GM12878 (cell line): ENCODE results near the gene WWP2. TPM values are rescaled to one million over a fixed set of nuclear protein-coding genes. Genes with fewer than 3 reads are reported as not detected.

Experiments used
- BMI1 ChIP-seq: fragments of 450-650 bp; IDR thresholded peaks from 2 replicates; pipeline ENCODE4 v1.6.1; 2016; ENCODE audit warnings: mild to moderate bottlenecking, moderate library complexity, borderline replicate concordance
- CBFB ChIP-seq: IDR thresholded peaks from 2 replicates; pipeline ENCODE4 v1.6.1; 2016; ENCODE audit warnings: antibody characterized with exemption, low read depth
- CEBPB ChIP-seq, 2 experiments: fragments of 150-350 bp in 1 of 2; IDR thresholded peaks; 2 replicates each; pipeline ENCODE4 v1.6.1; 2012 to 2014; ENCODE audit warnings: low read depth in 2 of 2, low read length in 2 of 2, borderline replicate concordance in 1 of 2, inconsistent platforms in 1 of 2
- EP300 ChIP-seq, 2 experiments: fragments of 150-350 bp in 1 of 2; IDR thresholded peaks; 2 replicates each; pipeline ENCODE4 v1.6.1; 2011 to 2012; ENCODE audit warnings: low read depth in 2 of 2, low read length in 2 of 2, borderline replicate concordance in 1 of 2, improper control_type of control experiment in 1 of 2, inconsistent platforms in 1 of 2; ENCODE audit not compliant: control insufficient read depth in 1 of 2
- ESRRA ChIP-seq: IDR thresholded peaks from 2 replicates; pipeline ENCODE4 v1.6.1; 2012; ENCODE audit warnings: mild to moderate bottlenecking, low read length, improper control_type of control experiment
- FOXM1 ChIP-seq: IDR thresholded peaks from 2 replicates; pipeline ENCODE4 v1.6.1; 2012; ENCODE audit warnings: low read depth, mild to moderate bottlenecking, inconsistent platforms, low read length, moderate library complexity
- MEF2A ChIP-seq: IDR thresholded peaks from 2 replicates; pipeline ENCODE4 v1.6.1; 2011; ENCODE audit warnings: low read depth, mild to moderate bottlenecking, low read length, moderate library complexity; ENCODE audit not compliant: insufficient read depth
- NFYA ChIP-seq: IDR thresholded peaks from 2 replicates; pipeline ENCODE4 v1.6.1; 2011; ENCODE audit warnings: low read depth, mild to moderate bottlenecking, low read length, improper control_type of control experiment, borderline replicate concordance
- NR2C2 ChIP-seq: IDR thresholded peaks from 2 replicates; pipeline ENCODE4 v1.6.1; 2011; ENCODE audit warnings: borderline replicate concordance, low read depth; ENCODE audit not compliant: control insufficient read depth, insufficient read length
- NR2F1 ChIP-seq: fragments of 450-650 bp; conservative IDR thresholded peaks from 2 replicates; pipeline ENCODE4 v1.6.1; 2017; ENCODE audit warnings: mild to moderate bottlenecking
- POLR2A ChIP-seq: IDR thresholded peaks from 2 replicates; pipeline ENCODE4 v1.6.1; 2011; ENCODE audit warnings: low read depth, mild to moderate bottlenecking, low read length
- RFX5 ChIP-seq: IDR thresholded peaks from 2 replicates; pipeline ENCODE4 v1.6.1; 2011; ENCODE audit warnings: low read depth, low read length, improper control_type of control experiment
- SMAD1 ChIP-seq: fragments of 450-650 bp; IDR thresholded peaks from 2 replicates; pipeline ENCODE4 v1.6.1; 2018; ENCODE audit warnings: mild to moderate bottlenecking, low read depth; ENCODE audit not compliant: partially characterized antibody
- STAT3 ChIP-seq: IDR thresholded peaks from 2 replicates; pipeline ENCODE4 v1.6.1; 2011; ENCODE audit warnings: low read depth, low read length, improper control_type of control experiment
- TCF12 ChIP-seq: IDR thresholded peaks from 2 replicates; pipeline ENCODE4 v1.6.1; 2011; ENCODE audit warnings: low read depth, mild to moderate bottlenecking, low read length
- YBX1 ChIP-seq: fragments of 450-650 bp; IDR thresholded peaks from 2 replicates; pipeline ENCODE4 v1.6.1; 2016; ENCODE audit warnings: antibody characterized with exemption
- ZNF274 ChIP-seq: IDR thresholded peaks from one replicate; pipeline ENCODE4 v1.8.0; 2011; ENCODE audit not compliant: insufficient read length, insufficient read depth
- polyA plus RNA-seq, 11 experiments: library from polyadenylated mRNA; depleted of rRNA in 4 of 11; unstranded in 6 of 11; stranded (reverse) in 5 of 11; fragments of >200 nt; fragmentation: Nextera tagmentation in 4 of 11; fragmentation: Illumina TruSeq in 1 of 11; extraction: Ambion mirVana in 4 of 11; extraction: Trizol in 1 of 11; gene quantifications; 1 replicate in 1 of 11; 2 replicates in 10 of 11; pipeline versions ENCODE4 v1.2.1 to v1.2.3, GENCODE V29; 2011 to 2016; ENCODE audit warnings: inconsistent platforms in 2 of 11, missing spikeins in 2 of 11, low read depth in 1 of 11
- total RNA-seq, 4 experiments: library from RNA; depleted of rRNA in 3 of 4; stranded (reverse); fragments of >200 nt in 3 of 4; fragmentation: Illumina TruSeq in 1 of 4; extraction: Trizol in 1 of 4; gene quantifications; 2 replicates each; pipeline versions ENCODE4 v1.2.1 to v1.2.3, GENCODE V29; 2013 to 2021
- TF ChIP-seq, protein P1 (sequence below): fragments of 450-650 bp; IDR thresholded peaks from 2 replicates; pipeline ENCODE4 v1.6.1; 2017; ENCODE audit warnings: mild to moderate bottlenecking, moderate library complexity
- TF ChIP-seq, protein P2 (sequence below): IDR thresholded peaks from 2 replicates; pipeline ENCODE4 v1.6.1; 2012; ENCODE audit warnings: low read depth, low read length, improper control_type of control experiment
- TF ChIP-seq, protein P3 (sequence below): IDR thresholded peaks from 2 replicates; pipeline ENCODE4 v1.6.1; 2012; ENCODE audit warnings: low read depth, low read length, improper control_type of control experiment
- TF ChIP-seq, protein P4 (sequence below): fragments of 450-650 bp; IDR thresholded peaks from 2 replicates; pipeline ENCODE4 v1.6.1; 2017; ENCODE audit warnings: mild to moderate bottlenecking, moderate library complexity

Gene WWP2
- total and polyA plus RNA-seq, 10 of the 15 experiments (the other 5 are each of a cell fraction or from before 2014, with no cell fraction given) = 2.8 to 47.0 (median 23.8) TPM

DNA sequence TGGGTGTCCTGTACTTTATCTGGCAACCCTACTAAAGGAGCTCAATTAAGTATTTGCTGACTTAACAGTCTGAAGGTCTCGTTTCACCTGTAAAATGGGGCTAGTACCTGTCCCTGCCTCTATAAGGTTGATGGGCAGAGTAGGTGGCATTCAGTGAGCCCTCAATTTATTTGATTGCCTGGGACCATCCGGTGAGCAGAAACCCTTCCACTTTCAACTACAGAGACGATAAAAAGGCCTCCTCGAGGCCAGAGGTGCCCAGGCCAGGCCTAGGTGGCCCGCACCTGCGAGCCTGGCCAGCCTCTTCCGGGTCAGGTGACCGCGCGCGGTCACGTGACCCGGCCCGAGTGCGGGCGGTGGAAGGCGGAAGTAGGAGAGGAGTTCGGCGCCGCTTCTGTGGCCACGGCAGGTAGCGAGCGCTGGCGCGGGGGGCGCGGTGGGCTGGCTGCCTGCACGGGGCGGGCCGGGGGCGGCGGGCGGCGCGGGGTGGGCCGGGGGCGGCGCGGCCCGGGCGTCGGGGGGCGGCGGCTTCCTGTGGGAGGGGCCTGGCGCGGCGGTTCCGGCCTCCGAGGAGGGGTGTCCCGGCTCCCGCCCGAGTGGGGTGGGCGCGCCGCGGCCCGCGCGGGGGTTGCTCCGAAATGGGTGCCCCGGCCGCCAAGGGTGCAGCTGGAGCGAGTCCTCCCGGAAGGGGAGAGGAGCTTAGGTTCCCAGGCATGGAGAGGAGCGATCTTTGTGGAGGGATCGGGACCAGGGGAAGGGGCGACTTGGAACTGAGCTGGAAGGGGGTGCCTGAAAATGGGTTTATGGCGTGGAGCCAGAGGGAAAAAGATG is at the start of gene WWP2 (continued):
- TF ChIP-seq, protein P1, sequence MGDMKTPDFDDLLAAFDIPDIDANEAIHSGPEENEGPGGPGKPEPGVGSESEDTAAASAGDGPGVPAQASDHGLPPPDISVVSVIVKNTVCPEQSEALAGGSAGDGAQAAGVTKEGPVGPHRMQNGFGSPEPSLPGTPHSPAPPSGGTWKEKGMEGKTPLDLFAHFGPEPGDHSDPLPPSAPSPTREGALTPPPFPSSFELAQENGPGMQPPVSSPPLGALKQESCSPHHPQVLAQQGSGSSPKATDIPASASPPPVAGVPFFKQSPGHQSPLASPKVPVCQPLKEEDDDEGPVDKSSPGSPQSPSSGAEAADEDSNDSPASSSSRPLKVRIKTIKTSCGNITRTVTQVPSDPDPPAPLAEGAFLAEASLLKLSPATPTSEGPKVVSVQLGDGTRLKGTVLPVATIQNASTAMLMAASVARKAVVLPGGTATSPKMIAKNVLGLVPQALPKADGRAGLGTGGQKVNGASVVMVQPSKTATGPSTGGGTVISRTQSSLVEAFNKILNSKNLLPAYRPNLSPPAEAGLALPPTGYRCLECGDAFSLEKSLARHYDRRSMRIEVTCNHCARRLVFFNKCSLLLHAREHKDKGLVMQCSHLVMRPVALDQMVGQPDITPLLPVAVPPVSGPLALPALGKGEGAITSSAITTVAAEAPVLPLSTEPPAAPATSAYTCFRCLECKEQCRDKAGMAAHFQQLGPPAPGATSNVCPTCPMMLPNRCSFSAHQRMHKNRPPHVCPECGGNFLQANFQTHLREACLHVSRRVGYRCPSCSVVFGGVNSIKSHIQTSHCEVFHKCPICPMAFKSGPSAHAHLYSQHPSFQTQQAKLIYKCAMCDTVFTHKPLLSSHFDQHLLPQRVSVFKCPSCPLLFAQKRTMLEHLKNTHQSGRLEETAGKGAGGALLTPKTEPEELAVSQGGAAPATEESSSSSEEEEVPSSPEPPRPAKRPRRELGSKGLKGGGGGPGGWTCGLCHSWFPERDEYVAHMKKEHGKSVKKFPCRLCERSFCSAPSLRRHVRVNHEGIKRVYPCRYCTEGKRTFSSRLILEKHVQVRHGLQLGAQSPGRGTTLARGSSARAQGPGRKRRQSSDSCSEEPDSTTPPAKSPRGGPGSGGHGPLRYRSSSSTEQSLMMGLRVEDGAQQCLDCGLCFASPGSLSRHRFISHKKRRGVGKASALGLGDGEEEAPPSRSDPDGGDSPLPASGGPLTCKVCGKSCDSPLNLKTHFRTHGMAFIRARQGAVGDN = peak; percentile 92
- TF ChIP-seq MEF2A (0 out of 2 replicates have a peak, but pooled peaks have one; percentile 3), FOXM1 (no peak), CEBPB (IDR thresholded peaks at IDR 0.05; ENCODE audit: borderline replicate concordance in 1 of 2, low read depth in 2 of 2, low read length in 2 of 2) (no peak), POLR2A (peak; percentile 89), NR2C2 (no peak), TCF12 (peak; percentile 75), YBX1 (no peak), CBFB (peak; percentile 62), NR2F1 (peak; percentile 74), RFX5 (no peak), STAT3 (no peak), SMAD1 (peak; percentile 25), ESRRA (0 out of 2 replicates have a peak, but pooled peaks have one; percentile 30), NFYA (no peak), EP300 (IDR thresholded peaks at IDR 0.05; ENCODE audit: borderline replicate concordance in 1 of 2, control insufficient read depth in 1 of 2, low read depth in 2 of 2, low read length in 2 of 2) (no peak), ZNF274 (no peak), BMI1 (no peak)
- TF ChIP-seq, protein P2, sequence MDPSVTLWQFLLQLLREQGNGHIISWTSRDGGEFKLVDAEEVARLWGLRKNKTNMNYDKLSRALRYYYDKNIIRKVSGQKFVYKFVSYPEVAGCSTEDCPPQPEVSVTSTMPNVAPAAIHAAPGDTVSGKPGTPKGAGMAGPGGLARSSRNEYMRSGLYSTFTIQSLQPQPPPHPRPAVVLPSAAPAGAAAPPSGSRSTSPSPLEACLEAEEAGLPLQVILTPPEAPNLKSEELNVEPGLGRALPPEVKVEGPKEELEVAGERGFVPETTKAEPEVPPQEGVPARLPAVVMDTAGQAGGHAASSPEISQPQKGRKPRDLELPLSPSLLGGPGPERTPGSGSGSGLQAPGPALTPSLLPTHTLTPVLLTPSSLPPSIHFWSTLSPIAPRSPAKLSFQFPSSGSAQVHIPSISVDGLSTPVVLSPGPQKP = no peak; the same call in 1 of the 2 replicates
- TF ChIP-seq, protein P3, sequence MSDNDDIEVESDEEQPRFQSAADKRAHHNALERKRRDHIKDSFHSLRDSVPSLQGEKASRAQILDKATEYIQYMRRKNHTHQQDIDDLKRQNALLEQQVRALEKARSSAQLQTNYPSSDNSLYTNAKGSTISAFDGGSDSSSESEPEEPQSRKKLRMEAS = peak; percentile 82; the same call in 1 of the 2 replicates
- TF ChIP-seq, protein P4, sequence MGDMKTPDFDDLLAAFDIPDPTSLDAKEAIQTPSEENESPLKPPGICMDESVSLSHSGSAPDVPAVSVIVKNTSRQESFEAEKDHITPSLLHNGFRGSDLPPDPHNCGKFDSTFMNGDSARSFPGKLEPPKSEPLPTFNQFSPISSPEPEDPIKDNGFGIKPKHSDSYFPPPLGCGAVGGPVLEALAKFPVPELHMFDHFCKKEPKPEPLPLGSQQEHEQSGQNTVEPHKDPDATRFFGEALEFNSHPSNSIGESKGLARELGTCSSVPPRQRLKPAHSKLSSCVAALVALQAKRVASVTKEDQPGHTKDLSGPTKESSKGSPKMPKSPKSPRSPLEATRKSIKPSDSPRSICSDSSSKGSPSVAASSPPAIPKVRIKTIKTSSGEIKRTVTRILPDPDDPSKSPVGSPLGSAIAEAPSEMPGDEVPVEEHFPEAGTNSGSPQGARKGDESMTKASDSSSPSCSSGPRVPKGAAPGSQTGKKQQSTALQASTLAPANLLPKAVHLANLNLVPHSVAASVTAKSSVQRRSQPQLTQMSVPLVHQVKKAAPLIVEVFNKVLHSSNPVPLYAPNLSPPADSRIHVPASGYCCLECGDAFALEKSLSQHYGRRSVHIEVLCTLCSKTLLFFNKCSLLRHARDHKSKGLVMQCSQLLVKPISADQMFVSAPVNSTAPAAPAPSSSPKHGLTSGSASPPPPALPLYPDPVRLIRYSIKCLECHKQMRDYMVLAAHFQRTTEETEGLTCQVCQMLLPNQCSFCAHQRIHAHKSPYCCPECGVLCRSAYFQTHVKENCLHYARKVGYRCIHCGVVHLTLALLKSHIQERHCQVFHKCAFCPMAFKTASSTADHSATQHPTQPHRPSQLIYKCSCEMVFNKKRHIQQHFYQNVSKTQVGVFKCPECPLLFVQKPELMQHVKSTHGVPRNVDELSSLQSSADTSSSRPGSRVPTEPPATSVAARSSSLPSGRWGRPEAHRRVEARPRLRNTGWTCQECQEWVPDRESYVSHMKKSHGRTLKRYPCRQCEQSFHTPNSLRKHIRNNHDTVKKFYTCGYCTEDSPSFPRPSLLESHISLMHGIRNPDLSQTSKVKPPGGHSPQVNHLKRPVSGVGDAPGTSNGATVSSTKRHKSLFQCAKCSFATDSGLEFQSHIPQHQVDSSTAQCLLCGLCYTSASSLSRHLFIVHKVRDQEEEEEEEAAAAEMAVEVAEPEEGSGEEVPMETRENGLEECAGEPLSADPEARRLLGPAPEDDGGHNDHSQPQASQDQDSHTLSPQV = 0 out of 2 replicates have a peak, but pooled peaks have one; percentile 16
